HCT116 (cell line): ENCODE measurements around the gene ARSB. TPM values are rescaled to one million over a fixed set of nuclear protein-coding genes. Genes with fewer than 3 reads are reported as not detected.

Source experiments
- ATAC-seq: fragments of 200-7000 bp; cut with Tn5 transposase; 2 replicates; pipeline ENCODE4 v1.9.1; 2020; ENCODE audit warnings: mild to moderate bottlenecking, moderate library complexity
- BruUV-seq: library from RNA; stranded (reverse); fragments of 400-500 nt; replicated peaks from 2 replicates; lab custom pipeline; 2021; lab: Mats Ljungman, UMichigan
- CTCF ChIA-PET: fragments of 300-600 bp; sonication (Branson Sonifier 250); formaldehyde crosslinking; loops from one replicate; lab custom pipeline; 2021; ENCODE audit warnings: antibody characterized with exemption; lab: Charles Lee
- POLR2A ChIA-PET: fragments of 300-600, 350-600 bp; sonication (Branson Sonifier 250); formaldehyde crosslinking; loops from one replicate; lab custom pipeline; 2021; ENCODE audit warnings: antibody characterized with exemption; lab: Charles Lee
- RAD21 ChIA-PET, 2 experiments: fragments of 300-600 bp; sonication (Branson Sonifier 250); formaldehyde crosslinking; loops; one replicate each; lab custom pipeline; 2023; ENCODE audit warnings: low total read pairs in 2 of 2; ENCODE audit not compliant: uncharacterized antibody in 2 of 2, unreplicated experiment in 2 of 2, low non-redundant PET in 1 of 2; lab: Charles Lee
- DNase-seq: peaks from one replicate; pipeline ENCODE4 v3.0.0-alpha.2; 2010; ENCODE audit warnings: low read depth, low spot score
- H2AFZ ChIP-seq: fragments of 200-600 bp; shearing (Covaris generic), sonication (generic); 2 replicates; pipeline ENCODE4 v1.6.1; 2017; ENCODE audit warnings: low read depth, mixed run types, mixed read lengths, antibody characterized with exemption, low read length; ENCODE audit not compliant: poor library complexity, severe bottlenecking
- H3K27ac ChIP-seq: 2 replicates; pipeline ENCODE4 v1.5.1; 2012; ENCODE audit warnings: low read depth, low read length
- H3K27me3 ChIP-seq: fragments of 200-600 bp; sonication (generic); 2 replicates; pipeline ENCODE4 v1.6.1; 2016; ENCODE audit warnings: mixed run types, low read length, mixed read lengths; ENCODE audit not compliant: insufficient read depth
- H3K36me3 ChIP-seq, 2 experiments: fragments of 200-500 bp in 1 of 2; fragments of 200-600 bp in 1 of 2; sonication (Bioruptor generic) in 1 of 2; sonication (generic) in 1 of 2; 2 replicates each; pipeline versions ENCODE4 v1.5.1 to v1.6.1; 2014 to 2016; ENCODE audit warnings: low read length in 2 of 2, inconsistent platforms in 1 of 2, mixed read lengths in 1 of 2, mixed run types in 1 of 2; ENCODE audit not compliant: insufficient read depth in 2 of 2, control insufficient read depth in 1 of 2
- H3K4me1 ChIP-seq, 2 experiments: fragments of 200-600 bp in 1 of 2; sonication (generic) in 1 of 2; 2 replicates each; pipeline versions ENCODE4 v1.5.1 to v1.6.1; 2012 to 2017; ENCODE audit warnings: low read length in 2 of 2, inconsistent platforms in 1 of 2, mild to moderate bottlenecking in 1 of 2, mixed read lengths in 1 of 2, mixed run types in 1 of 2, moderate library complexity in 1 of 2; ENCODE audit not compliant: insufficient read depth in 2 of 2, control insufficient read depth in 1 of 2
- H3K4me2 ChIP-seq: fragments of 200-600 bp; sonication (generic); 2 replicates; pipeline ENCODE4 v1.6.1; 2017; ENCODE audit warnings: mixed run types, low read length, mixed read lengths
- H3K4me3 ChIP-seq, 2 experiments: fragments of 200-600 bp in 1 of 2; sonication (generic) in 1 of 2; replicated peaks in 1 of 2; 2 replicates each; pipeline ENCODE4 v1.5.1; 2011 to 2016; ENCODE audit warnings: low read length in 2 of 2, control low read depth in 1 of 2, low read depth in 1 of 2, mild to moderate bottlenecking in 1 of 2, mixed read lengths in 1 of 2, mixed run types in 1 of 2
- H3K79me2 ChIP-seq: fragments of 200-600 bp; sonication (generic); 2 replicates; pipeline ENCODE4 v1.6.1; 2017; ENCODE audit warnings: mild to moderate bottlenecking, mixed run types, low read length, moderate library complexity, mixed read lengths; ENCODE audit not compliant: insufficient read depth
- H3K9ac ChIP-seq: fragments of 200-600 bp; sonication (generic); 2 replicates; pipeline ENCODE4 v1.6.1; 2016; ENCODE audit warnings: low read length, mixed read lengths
- H3K9me2 ChIP-seq: fragments of 200-600 bp; sonication (generic), shearing (Covaris generic); 2 replicates; pipeline ENCODE4 v1.6.1; 2017; ENCODE audit warnings: mixed run types, mild to moderate bottlenecking, moderate library complexity; ENCODE audit not compliant: insufficient read depth
- H3K9me3 ChIP-seq, 2 experiments: fragments of 200-500 bp in 1 of 2; fragments of 200-600 bp in 1 of 2; sonication (Bioruptor generic) in 1 of 2; sonication (generic) in 1 of 2; 2 replicates each; pipeline ENCODE4 v1.6.1; 2014 to 2017; ENCODE audit warnings: low read length in 2 of 2, mixed read lengths in 2 of 2, inconsistent platforms in 1 of 2, low read depth in 1 of 2, mild to moderate bottlenecking in 1 of 2, mixed run types in 1 of 2, moderate library complexity in 1 of 2; ENCODE audit not compliant: control insufficient read depth in 1 of 2, insufficient read depth in 1 of 2
- H4K20me1 ChIP-seq: fragments of 200-600 bp; sonication (generic), shearing (Covaris generic); 2 replicates; pipeline ENCODE4 v1.6.1; 2017; ENCODE audit warnings: mixed run types, mild to moderate bottlenecking, moderate library complexity; ENCODE audit not compliant: insufficient read depth
- CBX3 ChIP-seq: IDR thresholded peaks from 2 replicates; pipeline ENCODE4 v1.6.1; 2012; ENCODE audit warnings: low read depth
- EGR1 ChIP-seq: IDR thresholded peaks from 2 replicates; pipeline ENCODE4 v1.6.1; 2012; ENCODE audit warnings: low read depth
- EZH2 ChIP-seq: fragments of 200-600 bp; sonication (generic); IDR thresholded peaks from 2 replicates; pipeline ENCODE4 v1.6.1; 2017; ENCODE audit warnings: antibody characterized with exemption, mixed run types
- EZH2phosphoT487 ChIP-seq: fragments of 200-600 bp; IDR thresholded peaks from 2 replicates; pipeline ENCODE4 v1.6.1; 2018; ENCODE audit warnings: antibody characterized with exemption, borderline replicate concordance
- FOSL1 ChIP-seq: IDR thresholded peaks from 2 replicates; pipeline ENCODE4 v1.6.1; 2012; ENCODE audit warnings: low read depth
- POLR2A ChIP-seq: IDR thresholded peaks from 2 replicates; pipeline ENCODE4 v1.7.0; 2011; ENCODE audit warnings: borderline replicate concordance; ENCODE audit not compliant: insufficient read depth, insufficient read length; ENCODE audit errors: extremely low read depth
- POLR2AphosphoS5 ChIP-seq: IDR thresholded peaks from 2 replicates; pipeline ENCODE4 v1.6.1; 2011; ENCODE audit warnings: mild to moderate bottlenecking, low read depth, low read length, moderate library complexity
- RAD21 ChIP-seq: IDR thresholded peaks from 2 replicates; pipeline ENCODE4 v1.6.1; 2012; ENCODE audit warnings: low read depth, mild to moderate bottlenecking
- SIN3A ChIP-seq: IDR thresholded peaks from 2 replicates; pipeline ENCODE4 v1.6.1; 2012; ENCODE audit warnings: low read depth
- SP1 ChIP-seq: IDR thresholded peaks from 2 replicates; pipeline ENCODE4 v1.6.1; 2012; ENCODE audit warnings: low read depth
- SRF ChIP-seq: IDR thresholded peaks from 2 replicates; pipeline ENCODE4 v1.6.1; 2012; ENCODE audit warnings: low read depth
- TCF7L2 ChIP-seq: IDR thresholded peaks from 2 replicates; pipeline ENCODE4 v1.7.0; 2011; ENCODE audit warnings: borderline replicate concordance, inconsistent platforms; ENCODE audit not compliant: insufficient read depth, insufficient read length; ENCODE audit errors: extremely low read depth
- ZFX ChIP-seq: fragments of 450-650 bp; IDR thresholded peaks from 2 replicates; pipeline ENCODE4 v1.6.1; 2017
- ZNF274 ChIP-seq: fragments of 200-500 bp; sonication (Bioruptor generic); IDR thresholded peaks from 2 replicates; pipeline ENCODE4 v1.6.1; 2014; ENCODE audit warnings: mild to moderate bottlenecking, low read depth, low read length, inconsistent platforms
- intact Hi-C: fragments of 100-400 bp; cut with micrococcal nuclease; formaldehyde crosslinking; loops from 2 replicates; pipeline ENCODE4 v1.10.0; 2022
- total RNA-seq: library from RNA; stranded (reverse); gene quantifications from one replicate; pipeline ENCODE4 v1.2.1, GENCODE V29; 2021; ENCODE audit not compliant: unreplicated experiment
- TF ChIP-seq, protein P1 (sequence below), 3 experiments: fragments of 200-600 bp in 1 of 3; sonication (generic) in 1 of 3; IDR thresholded peaks in 2 of 3; conservative IDR thresholded peaks in 1 of 3; 2 replicates each; pipeline ENCODE4 v1.5.1; 2012 to 2017; ENCODE audit warnings: low read depth in 2 of 3, low read length in 2 of 3, antibody characterized with exemption in 1 of 3, borderline replicate concordance in 1 of 3, control low read depth in 1 of 3, mild to moderate bottlenecking in 1 of 3, mixed read lengths in 1 of 3, mixed run types in 1 of 3, moderate library complexity in 1 of 3; ENCODE audit not compliant: insufficient read depth in 1 of 3

ARSB gene
- total RNA-seq, 1 experiment from 2014 or later, result 4.8 TPM

DNA sequence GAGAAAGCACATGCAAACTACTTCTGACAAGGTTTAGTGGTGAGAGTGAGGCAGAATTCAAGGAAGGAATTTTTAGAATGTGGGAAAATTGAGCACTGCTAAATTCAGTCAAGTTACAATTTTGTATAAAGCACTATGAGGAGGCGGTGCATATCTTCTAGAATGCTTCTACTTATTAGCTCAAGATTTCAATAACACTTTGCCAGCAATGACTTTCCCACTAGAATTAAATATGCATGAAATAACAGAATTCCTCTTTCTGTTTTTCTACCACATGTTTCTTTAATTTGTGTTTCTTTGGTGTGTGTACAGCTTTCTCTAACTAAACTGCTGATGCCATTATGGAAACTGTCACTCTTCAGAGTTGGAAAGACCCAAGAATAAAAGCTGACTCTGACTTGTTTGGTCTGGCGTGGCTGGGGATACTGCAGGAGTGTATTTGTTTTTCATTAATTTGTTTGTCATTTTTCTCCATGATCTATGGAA, 163.5 kb downstream of the ARSB start:
- no peak for DNase-seq
- TF ChIP-seq FOSL1 (no peak), CBX3 (no peak), TCF7L2 (no peak), ZFX (no peak), ZNF274 (no peak), SIN3A (no peak)
- TF ChIP-seq, protein P1, sequence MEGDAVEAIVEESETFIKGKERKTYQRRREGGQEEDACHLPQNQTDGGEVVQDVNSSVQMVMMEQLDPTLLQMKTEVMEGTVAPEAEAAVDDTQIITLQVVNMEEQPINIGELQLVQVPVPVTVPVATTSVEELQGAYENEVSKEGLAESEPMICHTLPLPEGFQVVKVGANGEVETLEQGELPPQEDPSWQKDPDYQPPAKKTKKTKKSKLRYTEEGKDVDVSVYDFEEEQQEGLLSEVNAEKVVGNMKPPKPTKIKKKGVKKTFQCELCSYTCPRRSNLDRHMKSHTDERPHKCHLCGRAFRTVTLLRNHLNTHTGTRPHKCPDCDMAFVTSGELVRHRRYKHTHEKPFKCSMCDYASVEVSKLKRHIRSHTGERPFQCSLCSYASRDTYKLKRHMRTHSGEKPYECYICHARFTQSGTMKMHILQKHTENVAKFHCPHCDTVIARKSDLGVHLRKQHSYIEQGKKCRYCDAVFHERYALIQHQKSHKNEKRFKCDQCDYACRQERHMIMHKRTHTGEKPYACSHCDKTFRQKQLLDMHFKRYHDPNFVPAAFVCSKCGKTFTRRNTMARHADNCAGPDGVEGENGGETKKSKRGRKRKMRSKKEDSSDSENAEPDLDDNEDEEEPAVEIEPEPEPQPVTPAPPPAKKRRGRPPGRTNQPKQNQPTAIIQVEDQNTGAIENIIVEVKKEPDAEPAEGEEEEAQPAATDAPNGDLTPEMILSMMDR (IDR thresholded peaks at IDR 0.05 in 2 of 3, conservative IDR thresholded peaks at IDR 0.05 in 1 of 3; ENCODE audit: borderline replicate concordance in 1 of 3, insufficient read depth in 1 of 3, low read depth in 2 of 3, low read length in 2 of 3), result no peak
- Histone ChIP-seq H3K27ac (no peak overlapping the region), H3K4me1 (peaks cover 0 to 2% of the 10 kb centered on the region in 2 experiments; a peak in 1 of 4 replicates), H3K4me2 (no peak overlapping the region), H3K4me3 (no peak overlapping the region), H3K9me2 (no peaks in the 10 kb centered on the region), H4K20me1 (no peaks in the 10 kb centered on the region), H3K9me3 (no peaks in the 10 kb centered on the region), H3K9ac (no peak overlapping the region), H2AFZ (no peak overlapping the region), H3K36me3 (no peaks in the 10 kb centered on the region), H3K79me2 (no peaks in the 10 kb centered on the region), H3K27me3 (no peaks in the 10 kb centered on the region)
- intact Hi-C loops, result no loop called here
- no TSS peak for BruUV-seq
- ATAC-seq, result no peak
- CTCF ChIA-PET, result no interaction called here
- RAD21 ChIA-PET, result no interaction called here
- POLR2A ChIA-PET, result no interaction called here

DNA sequence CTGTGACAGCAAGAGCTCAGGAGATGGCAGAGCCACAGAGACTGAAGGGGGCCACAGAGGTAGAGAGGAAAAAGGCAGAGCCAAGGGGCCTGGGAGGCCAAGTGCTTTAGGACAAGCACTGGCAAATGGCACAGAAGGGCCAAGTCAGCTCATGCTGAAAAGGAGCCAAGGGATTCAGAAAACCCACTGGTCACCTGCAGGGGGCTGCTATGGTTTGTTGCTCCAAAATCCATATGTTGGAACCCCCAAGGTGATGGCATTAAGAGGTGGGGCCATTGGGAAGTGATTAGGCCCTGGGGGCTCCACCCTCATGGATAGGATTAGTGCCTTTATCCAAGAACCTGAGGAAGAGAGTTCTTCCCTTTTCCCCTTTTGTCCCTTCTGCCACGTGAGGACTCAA, 165.4 kb downstream of the ARSB start:
- intact Hi-C loops, result no loop called here
- CTCF ChIA-PET, result no interaction called here
- Histone ChIP-seq H3K4me1 (peaks cover 0 to 7% of the 10 kb centered on the region in 2 experiments; a peak in 1 of 4 replicates), H3K79me2 (no peaks in the 10 kb centered on the region), H3K9ac (no peak overlapping the region), H3K9me2 (no peaks in the 10 kb centered on the region), H3K36me3 (no peaks in the 10 kb centered on the region), H3K9me3 (no peaks in the 10 kb centered on the region), H2AFZ (no peak overlapping the region), H3K4me3 (no peak overlapping the region), H3K27me3 (no peaks in the 10 kb centered on the region), H4K20me1 (no peaks in the 10 kb centered on the region), H3K4me2 (no peak overlapping the region), H3K27ac (no peak overlapping the region)
- POLR2A ChIA-PET, result no interaction called here
- ATAC-seq (no peak), DNase-seq (no peak)
- no TSS peak for BruUV-seq
- RAD21 ChIA-PET, result no interaction called here
- TF ChIP-seq SIN3A, result no peak
- TF ChIP-seq EZH2, result no peak
- no peak for TF ChIP-seq FOSL1
- no peak for TF ChIP-seq POLR2A
- no peak for TF ChIP-seq SRF
- no peak for TF ChIP-seq EZH2phosphoT487
- TF ChIP-seq POLR2AphosphoS5, result no peak
- TF ChIP-seq TCF7L2, result no peak
- TF ChIP-seq, protein P1 (IDR thresholded peaks at IDR 0.05 in 2 of 3, conservative IDR thresholded peaks at IDR 0.05 in 1 of 3; ENCODE audit: borderline replicate concordance in 1 of 3, insufficient read depth in 1 of 3, low read depth in 2 of 3, low read length in 2 of 3), result no peak
- no peak for TF ChIP-seq EGR1
- TF ChIP-seq RAD21, result no peak
- no peak for TF ChIP-seq SP1
